Esophagus (tissue), 2 donors: Measurements from ENCODE around the gene ARSB. TPM values are rescaled to one million over a fixed set of nuclear protein-coding genes. Genes with fewer than 3 reads are reported as not detected.

Experiments
- H3K27ac ChIP-seq, 2 donors: one replicate each; pipeline ENCODE4 v1.5.1; 2013; ENCODE audit warnings: low read depth in 2 of 2, mild to moderate bottlenecking in 2 of 2, inconsistent platforms in 1 of 2, low read length in 1 of 2, moderate library complexity in 1 of 2
- H3K27me3 ChIP-seq, 2 donors: one replicate each; pipeline ENCODE4 v1.6.1; 2013; ENCODE audit warnings: low read length in 2 of 2, control low read depth in 1 of 2, mild to moderate bottlenecking in 1 of 2; ENCODE audit not compliant: insufficient read depth in 2 of 2, control insufficient read depth in 1 of 2
- H3K36me3 ChIP-seq, 2 donors: one replicate each; pipeline ENCODE4 v1.6.1; 2013; ENCODE audit warnings: low read length in 1 of 2; ENCODE audit not compliant: control insufficient read depth in 2 of 2, insufficient read depth in 2 of 2
- H3K4me1 ChIP-seq, 2 donors: one replicate each; pipeline ENCODE4 v1.6.1; 2013; ENCODE audit warnings: low read length in 1 of 2; ENCODE audit not compliant: control insufficient read depth in 2 of 2, insufficient read depth in 2 of 2
- H3K4me3 ChIP-seq, 2 donors: one replicate each; pipeline ENCODE4 v1.5.1; 2013; ENCODE audit warnings: low read length in 2 of 2, mild to moderate bottlenecking in 2 of 2, low read depth in 1 of 2, moderate library complexity in 1 of 2
- H3K9me3 ChIP-seq, 2 donors: one replicate each; pipeline ENCODE4 v1.6.1; 2013; ENCODE audit warnings: mild to moderate bottlenecking in 2 of 2, low read depth in 1 of 2, low read length in 1 of 2, moderate library complexity in 1 of 2; ENCODE audit not compliant: control insufficient read depth in 2 of 2, insufficient read depth in 1 of 2
- WGBS, 2 donors: extraction: QIAGEN DNeasy Blood & Tissue Kit; methylation state at CpG; one replicate each; pipeline ENCODE4 v1.1.7; 2013; 5-methylcytosine and 5-hydroxymethylcytosine counted together
- polyA plus RNA-seq, 2 donors: library from polyadenylated mRNA; stranded (reverse); fragments of 200-250 nt; gene quantifications; one replicate each; pipeline ENCODE4 v1.2.3, GENCODE V29; 2013
- donor health status: healthy with polysubstance abuse.
- donor health status: Bipolar disorder and iron deficiency.

ARSB gene
- polyA plus RNA-seq, 2 donors, result 0.61 to 1.7 TPM

- WGBS, 2 donors, result 92 to 95% methylated on average over 3 of the region's 3 CpGs
- no peak overlapping the region for H3K27ac ChIP-seq
Measured at GRCh38 chr5:78927657-78928282, 57.3 kb downstream of the ARSB start.

DNA sequence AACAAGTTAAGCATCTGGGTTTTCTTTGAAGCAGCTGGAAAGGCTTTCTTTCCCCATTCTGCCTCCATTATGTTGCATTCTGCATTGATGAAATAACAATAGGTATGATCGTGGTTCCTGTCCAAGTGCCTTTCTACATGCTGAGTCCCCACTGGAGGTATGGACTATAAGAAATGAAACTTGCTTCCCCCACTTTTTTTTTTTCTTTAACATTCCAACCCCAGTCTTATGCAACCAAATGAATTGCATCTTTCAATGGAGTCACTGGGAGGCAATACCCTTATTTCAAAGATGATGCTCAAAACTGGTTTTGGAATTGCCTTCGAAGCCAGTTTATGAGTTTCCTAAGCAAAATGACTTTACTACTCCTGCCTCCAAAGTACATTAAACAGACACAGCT is 58.9 kb downstream of the ARSB start:
- Histone ChIP-seq H3K9me3 (no peaks in the 10 kb centered on the region), H3K4me3 (no peak overlapping the region), H3K36me3 (no peaks in the 10 kb centered on the region), H3K4me1 (no peaks in the 10 kb centered on the region), H3K27ac (no peak overlapping the region), H3K27me3 (no peaks in the 10 kb centered on the region)
- WGBS, 2 donors, result 93 to 96% methylated on average over 2 of the region's 2 CpGs

More at GRCh38 chr5:78927657-78928282, 57.3 kb downstream of the ARSB start:
- no peaks in the 10 kb centered on the region for H3K27me3 ChIP-seq
- H3K4me1 ChIP-seq, result no peaks in the 10 kb centered on the region
- no peaks in the 10 kb centered on the region for H3K36me3 ChIP-seq
- H3K9me3 ChIP-seq, result no peaks in the 10 kb centered on the region
- H3K4me3 ChIP-seq, result no peak overlapping the region

- no peak overlapping the region for H3K27ac ChIP-seq
- no peaks in the 10 kb centered on the region for H3K4me1 ChIP-seq
- H3K27me3 ChIP-seq, result no peaks in the 10 kb centered on the region
- no peak overlapping the region for H3K4me3 ChIP-seq
- H3K36me3 ChIP-seq, result no peaks in the 10 kb centered on the region
- WGBS, 2 donors, result 76 to 88% methylated on average over 6 of the region's 6 CpGs
- no peaks in the 10 kb centered on the region for H3K9me3 ChIP-seq
Measured at GRCh38 chr5:78925129-78925876, 59.8 kb downstream of the ARSB start.

GRCh38 chr5:78923622-78923970 is 61.5 kb downstream of the ARSB start:
- no peak overlapping the region for H3K27ac ChIP-seq
- 91 to 96% methylated on average over 1 of the region's 1 CpG for WGBS, 2 donors
- H3K4me3 ChIP-seq, result no peak overlapping the region
- H3K4me1 ChIP-seq, result no peaks in the 10 kb centered on the region
- no peaks in the 10 kb centered on the region for H3K36me3 ChIP-seq
- H3K27me3 ChIP-seq, result no peaks in the 10 kb centered on the region
- H3K9me3 ChIP-seq, result no peaks in the 10 kb centered on the region

DNA sequence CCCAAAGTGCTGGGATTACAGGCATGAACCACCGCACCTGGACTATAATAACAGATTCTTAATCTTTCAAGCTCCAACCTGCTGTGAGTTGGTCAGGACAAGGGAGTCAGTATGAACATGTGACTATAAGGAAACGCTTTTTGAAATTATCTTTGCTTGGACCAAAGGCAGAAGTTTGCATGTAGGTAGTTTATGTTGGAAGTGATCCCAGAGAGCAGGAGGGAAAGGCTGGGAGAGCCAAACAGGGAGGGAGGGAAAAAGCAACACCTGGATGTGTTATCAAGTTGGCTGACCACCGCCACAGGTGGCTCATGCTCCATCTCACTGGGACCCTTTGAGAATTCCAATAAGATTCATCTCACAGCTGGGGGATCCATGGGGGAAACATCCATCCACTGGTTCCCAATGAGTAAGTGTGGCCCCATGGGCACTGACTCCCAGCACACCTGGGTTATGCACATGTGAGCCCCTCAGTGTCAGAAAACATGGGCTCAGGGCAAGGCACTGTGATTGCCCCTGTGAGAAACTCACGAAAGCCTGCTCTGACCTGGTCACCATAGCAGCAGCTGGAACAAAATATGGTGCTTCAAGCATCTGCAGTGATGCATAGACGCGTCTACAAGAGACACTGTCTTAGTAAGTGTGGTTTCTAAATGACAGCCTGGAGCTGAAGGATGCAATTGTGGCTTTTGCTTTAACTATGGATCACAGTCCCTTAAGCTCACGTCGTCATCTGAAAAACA is 62.1 kb downstream of the ARSB start:
- Histone ChIP-seq H3K9me3 (no peaks in the 10 kb centered on the region), H3K4me1 (no peaks in the 10 kb centered on the region), H3K36me3 (no peaks in the 10 kb centered on the region), H3K27ac (no peak overlapping the region), H3K4me3 (no peak overlapping the region), H3K27me3 (no peaks in the 10 kb centered on the region)
- 86% methylated on average over 8 of the region's 8 CpGs for WGBS, 2 donors

DNA sequence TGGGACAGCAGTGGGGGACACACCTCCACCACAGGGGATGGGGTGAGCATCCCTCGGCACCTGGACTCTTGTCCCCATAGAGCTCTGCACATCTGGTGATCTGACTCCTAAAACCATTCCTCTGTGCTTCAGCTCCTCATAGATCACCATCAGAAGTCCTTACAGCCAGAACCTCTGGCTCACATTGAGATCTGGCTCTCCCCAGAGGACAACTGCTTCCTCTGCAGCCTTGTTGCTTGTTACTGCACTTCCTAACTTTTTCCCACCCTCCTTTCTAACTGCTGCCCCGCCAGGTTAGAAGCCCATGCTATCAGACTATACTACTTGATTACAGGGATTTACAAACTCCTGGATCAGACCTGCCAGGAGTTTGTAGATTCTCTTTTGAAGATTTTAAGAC is 64.5 kb downstream of the ARSB start:
- 86 to 93% methylated on average over 2 of the region's 2 CpGs for WGBS, 2 donors

GRCh38 chr5:78919796-78920195 is 65.3 kb downstream of the ARSB start:
- WGBS, 2 donors, result 100% methylated on average over 1 of the region's 1 CpG
- no peaks in the 10 kb centered on the region for H3K27me3 ChIP-seq
- no peaks in the 10 kb centered on the region for H3K36me3 ChIP-seq

More for the DNA sequence above, 64.5 kb downstream of the ARSB start:
- Histone ChIP-seq H3K4me1 (no peaks in the 10 kb centered on the region), H3K27ac (no peak overlapping the region), H3K27me3 (no peaks in the 10 kb centered on the region), H3K9me3 (no peaks in the 10 kb centered on the region), H3K36me3 (no peaks in the 10 kb centered on the region), H3K4me3 (no peak overlapping the region)

DNA sequence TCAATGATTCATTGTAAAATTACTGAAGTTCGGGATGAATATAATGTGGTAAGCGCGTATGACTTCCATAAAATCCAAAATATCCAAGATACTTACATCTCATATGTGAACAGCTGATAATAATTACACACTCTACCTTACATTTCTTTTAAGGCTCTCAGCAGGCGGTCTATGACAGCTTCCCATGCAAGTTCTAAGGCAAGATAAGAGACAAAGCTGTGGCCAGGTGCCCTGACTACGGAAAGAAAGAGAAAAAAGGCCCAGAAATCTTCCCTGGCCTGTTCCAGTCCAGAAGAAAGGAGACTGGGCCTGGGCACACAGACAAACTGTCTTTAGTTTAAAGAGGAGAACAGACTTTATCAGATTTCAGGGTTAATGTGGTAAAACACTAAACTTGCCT is 69.1 kb downstream of the ARSB start:
- WGBS, 2 donors, result 64 to 74% methylated on average over 5 of the region's 5 CpGs
- H3K36me3 ChIP-seq, result no peaks in the 10 kb centered on the region
- H3K9me3 ChIP-seq, result no peaks in the 10 kb centered on the region
- H3K4me1 ChIP-seq, result no peaks in the 10 kb centered on the region
- H3K4me3 ChIP-seq, result no peak overlapping the region
- H3K27me3 ChIP-seq, result no peaks in the 10 kb centered on the region
- no peak overlapping the region for H3K27ac ChIP-seq

More at GRCh38 chr5:78919796-78920195, 65.3 kb downstream of the ARSB start:
- no peak overlapping the region for H3K27ac ChIP-seq
- no peaks in the 10 kb centered on the region for H3K9me3 ChIP-seq
- no peaks in the 10 kb centered on the region for H3K4me1 ChIP-seq
- no peak overlapping the region for H3K4me3 ChIP-seq

DNA sequence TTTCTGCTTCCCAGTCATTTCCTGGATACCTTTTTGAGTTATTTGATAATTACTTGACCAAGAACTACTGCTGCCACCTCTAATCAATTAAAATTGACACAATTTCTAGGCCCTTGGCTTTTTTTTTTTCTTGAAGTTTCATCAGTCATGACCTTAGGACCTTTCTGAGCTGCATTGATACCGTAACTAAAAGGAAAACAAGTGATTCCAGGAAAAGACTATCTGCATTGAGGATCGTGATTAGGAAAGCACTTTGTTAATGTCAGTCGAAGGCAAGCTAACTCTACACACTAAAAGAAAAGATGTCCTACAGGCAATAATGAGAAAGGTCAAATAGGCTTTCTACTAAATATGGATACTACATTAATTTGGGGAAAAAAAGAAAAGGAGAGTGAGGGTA is 69.9 kb downstream of the ARSB start:
- Histone ChIP-seq H3K36me3 (no peaks in the 10 kb centered on the region), H3K9me3 (no peaks in the 10 kb centered on the region), H3K27ac (no peak overlapping the region), H3K4me3 (no peak overlapping the region), H3K4me1 (no peaks in the 10 kb centered on the region), H3K27me3 (no peaks in the 10 kb centered on the region)
- 75 to 93% methylated on average over 3 of the region's 3 CpGs for WGBS, 2 donors
